Lower leg skin (tissue), 4 donors: ENCODE measurements around the gene ZNF428. TPM values are rescaled to one million over a fixed set of nuclear protein-coding genes. Genes with fewer than 3 reads are reported as not detected.

Source experiments
- DNase-seq, 2 donors: peaks; one replicate each; pipeline ENCODE4 v3.0.0-alpha.2; 2019; ENCODE audit warnings: low spot score in 2 of 2
- H3K4me3 ChIP-seq: fragments of 200-600 bp; sonication (generic); 2 replicates; pipeline ENCODE4 v1.5.1; 2017; ENCODE audit warnings: mild to moderate bottlenecking, low read depth; ENCODE audit not compliant: poor library complexity, severe bottlenecking
- CTCF ChIP-seq, 3 donors: fragments of 450-650 bp; IDR thresholded peaks; one replicate each; pipeline ENCODE4 v1.5.1; 2016; ENCODE audit warnings: antibody characterized with exemption in 3 of 3, mild to moderate bottlenecking in 3 of 3, moderate library complexity in 2 of 3
- POLR2A ChIP-seq, 2 donors: fragments of 450-650 bp; IDR thresholded peaks; one replicate each; pipeline ENCODE4 v1.6.1; 2016 to 2017; ENCODE audit warnings: antibody characterized with exemption in 2 of 2, mild to moderate bottlenecking in 1 of 2, moderate library complexity in 1 of 2
- WGBS, 2 donors: methylation state at CpG; one replicate each; pipeline ENCODE4 v1.1.5; 2018; 5-methylcytosine and 5-hydroxymethylcytosine counted together
- intact Hi-C: fragments of 100-400 bp; cut with DNase I; formaldehyde crosslinking; loops from one replicate; pipeline ENCODE4 v1.15.0; 2023; ENCODE audit warnings: low total_unique reads
- total RNA-seq, 4 donors: library from RNA; depleted of rRNA; stranded (reverse); fragments of >200 nt; gene quantifications; one replicate each; pipeline ENCODE4 v1.1.0, GENCODE V29; 2016

Gene ZNF428
- total RNA-seq, 4 donors from 2014 or later = 5.3 to 27.3 (median 15.1) TPM

DNA sequence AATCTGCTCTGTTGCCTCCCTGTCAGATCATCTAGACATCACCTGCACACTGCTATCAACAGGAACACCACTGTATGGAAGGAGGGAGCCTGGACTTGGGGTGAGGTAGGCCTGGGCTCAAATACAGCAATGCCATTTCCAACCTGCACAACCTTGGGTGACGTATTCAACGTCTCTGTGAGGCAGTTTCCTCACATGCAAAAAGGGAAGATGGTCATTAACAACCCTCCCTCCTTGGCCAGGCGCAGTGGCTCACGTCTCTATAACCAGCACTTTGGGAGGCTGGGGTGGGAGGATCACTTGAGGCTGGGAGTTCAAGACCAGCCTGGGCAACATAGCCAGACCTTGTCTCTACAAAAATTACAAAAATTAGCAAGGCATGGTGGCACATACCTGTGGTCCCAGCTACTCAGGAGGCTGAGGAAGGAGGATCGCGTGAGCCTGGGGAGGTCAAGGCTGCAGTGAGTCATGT, 57.2 kb downstream of the ZNF428 start:
- H3K4me3 ChIP-seq = no peak overlapping the region
- no peak for TF ChIP-seq CTCF (IDR thresholded peaks at IDR 0.05)
- TF ChIP-seq POLR2A (IDR thresholded peaks at IDR 0.05) = no peak
- WGBS, 2 donors = 75% methylated on average over 6 of the region's 6 CpGs
- DNase-seq = no peak
- intact Hi-C loops = no loop called here

DNA sequence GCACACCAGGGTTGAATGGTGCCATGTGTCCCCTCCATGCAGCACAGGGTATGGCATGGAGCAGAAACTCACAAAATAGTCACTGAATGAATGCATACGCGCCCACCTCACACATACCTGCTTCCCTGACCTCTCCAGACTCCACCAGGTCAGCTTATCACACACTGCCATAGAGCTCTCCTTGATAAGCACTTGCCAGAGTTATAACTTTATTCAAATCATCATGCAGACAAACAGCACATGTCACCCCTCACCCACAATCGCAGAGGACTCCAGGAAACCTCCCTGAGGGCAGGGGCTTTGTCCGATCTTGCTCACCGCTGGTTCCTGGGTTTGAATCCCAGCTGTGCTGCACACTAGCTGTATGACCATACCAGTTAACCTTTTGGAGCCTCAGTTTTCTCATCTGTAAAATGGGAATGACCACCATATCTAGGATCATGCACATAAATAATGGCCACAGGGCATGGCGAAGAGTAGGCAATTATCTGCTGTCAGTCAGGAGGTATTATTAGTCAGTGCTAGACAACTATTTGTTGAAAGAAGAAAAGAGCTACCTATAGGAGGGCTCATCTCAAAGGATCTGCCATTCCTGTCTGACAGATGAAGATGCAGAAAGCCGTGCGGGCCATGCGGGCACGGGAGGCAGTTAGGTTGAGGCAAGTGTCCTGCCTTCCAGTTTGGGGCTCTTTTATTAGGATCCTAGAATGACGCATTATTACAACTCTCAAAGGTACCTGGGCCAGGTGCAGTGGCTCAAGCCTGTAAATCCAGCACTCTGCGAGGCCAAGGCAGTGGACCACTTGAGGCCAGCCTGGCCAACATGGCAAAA, 58.1 kb downstream of the ZNF428 start:
- intact Hi-C loops = no loop called here
- TF ChIP-seq CTCF (IDR thresholded peaks at IDR 0.05) = no peak
- TF ChIP-seq POLR2A (IDR thresholded peaks at IDR 0.05) = no peak
- no peak overlapping the region for H3K4me3 ChIP-seq
- WGBS, 2 donors = 87 to 97% methylated on average over 12 of the region's 12 CpGs
- no peak for DNase-seq

- H3K4me3 ChIP-seq = no peak overlapping the region
- WGBS, 2 donors = 91 to 92% methylated on average over 6 of the region's 6 CpGs
- intact Hi-C loops = no loop called here
- no peak for DNase-seq
- TF ChIP-seq POLR2A (IDR thresholded peaks at IDR 0.05) (no peak), CTCF (IDR thresholded peaks at IDR 0.05) (no peak)
Observed at GRCh38 chr19:43560687-43561086, 58.7 kb downstream of the ZNF428 start.

Other genes starting within 250 kb of the ZNF428 start
- gene TEX101, start 204.7 kb downstream of the ZNF428 start, total RNA-seq = under 1 TPM in 1 of 4 donors, not detected in 3; 0.74 TPM
- gene LYPD3, start 154.0 kb downstream of the ZNF428 start, total RNA-seq = 100 to 1,000 TPM; 344 to 549 (median 466) TPM
- gene PHLDB3, start 114.9 kb downstream of the ZNF428 start, total RNA-seq = 100 to 1,000 TPM in 2 of 4 donors, 10 to 100 TPM in 2; 86.9 to 136 (median 114) TPM
- 10 to 100 TPM; 63.4 to 79.3 (median 72.8) TPM for gene ETHE1, start 92.4 kb downstream of the ZNF428 start, total RNA-seq
- under 1 TPM in 3 of 4 donors, not detected in 1; 0.42 to 0.94 (median 0.88) TPM for gene ZNF575, start 86.4 kb downstream of the ZNF428 start, total RNA-seq
- gene XRCC1, start 44.1 kb downstream of the ZNF428 start, total RNA-seq = 10 to 100 TPM; 27.9 to 37.6 (median 31.5) TPM
- 10 to 100 TPM in 1 of 4 donors, 1 to 10 TPM in 2, under 1 TPM in 1; 0.99 to 16.4 (median 3.1) TPM for gene PINLYP, start 43.8 kb downstream of the ZNF428 start, total RNA-seq
- gene IRGQ, start 23.5 kb downstream of the ZNF428 start, total RNA-seq = 10 to 100 TPM; 17.4 to 38.9 (median 21.7) TPM
- gene ZNF576, start 23.0 kb downstream of the ZNF428 start, total RNA-seq = 10 to 100 TPM in 3 of 4 donors, 1 to 10 TPM in 1; 4.8 to 16.8 (median 14.3) TPM
- under 1 TPM; 0.15 to 0.27 (median 0.17) TPM for gene SRRM5, start 7.5 kb downstream of the ZNF428 start, total RNA-seq
- 10 to 100 TPM; 22.3 to 56.0 (median 29.6) TPM for gene CADM4, start 20.2 kb upstream of the ZNF428 start, total RNA-seq
- gene PLAUR, start 50.5 kb upstream of the ZNF428 start, total RNA-seq = 10 to 100 TPM in 1 of 4 donors, 1 to 10 TPM in 3; 4.1 to 11.1 (median 9.0) TPM
- gene IRGC, start 96.4 kb upstream of the ZNF428 start, total RNA-seq = not detected
- gene SMG9, start 135.3 kb upstream of the ZNF428 start, total RNA-seq = 10 to 100 TPM; 18.0 to 27.6 (median 23.5) TPM
- gene KCNN4, start 161.3 kb upstream of the ZNF428 start, total RNA-seq = 10 to 100 TPM; 19.9 to 69.5 (median 49.2) TPM
- gene LYPD5, start 182.8 kb upstream of the ZNF428 start, total RNA-seq = 100 to 1,000 TPM in 2 of 4 donors, 10 to 100 TPM in 2; 93.8 to 231 (median 117) TPM
- gene ZNF283, start 207.7 kb upstream of the ZNF428 start, total RNA-seq = 1 to 10 TPM; 4.3 to 9.6 (median 6.3) TPM